Spinal cord (tissue), 10 donors: ENCODE data around the gene ALOX15B. TPM values are rescaled to one million over a fixed set of nuclear protein-coding genes. Genes with fewer than 3 reads are reported as not detected.

Source experiments
- DNase-seq, 6 donors: peaks; one replicate each; pipeline versions ENCODE4 v3.0.0 to v3.0.0-alpha.2; 2013 to 2015; ENCODE audit warnings: low spot score in 6 of 6, low read depth in 4 of 6
- H3K27ac ChIP-seq: one replicate; pipeline ENCODE4 v1.5.1; 2013; ENCODE audit warnings: low read depth, low read length, control low read depth
- H3K27me3 ChIP-seq: one replicate; pipeline ENCODE4 v1.6.1; 2013; ENCODE audit warnings: low read length; ENCODE audit not compliant: control insufficient read depth, insufficient read depth
- H3K36me3 ChIP-seq: one replicate; pipeline ENCODE4 v1.6.1; 2013; ENCODE audit warnings: low read length; ENCODE audit not compliant: control insufficient read depth, insufficient read depth
- H3K4me1 ChIP-seq: one replicate; pipeline ENCODE4 v1.6.1; 2013; ENCODE audit warnings: low read length; ENCODE audit not compliant: control insufficient read depth, insufficient read depth
- H3K4me3 ChIP-seq: one replicate; pipeline ENCODE4 v1.5.1; 2013; ENCODE audit warnings: low read depth, low read length, control low read depth
- H3K9me3 ChIP-seq: one replicate; pipeline ENCODE4 v1.6.1; 2013; ENCODE audit warnings: low read length; ENCODE audit not compliant: control insufficient read depth, insufficient read depth
- WGBS: methylation state at CpG from one replicate; pipeline ENCODE4 v1.1.5; 2013; ENCODE audit warnings: missing lambda C conversion rate; ENCODE audit not compliant: insufficient coverage; 5-methylcytosine and 5-hydroxymethylcytosine counted together
- polyA plus RNA-seq, 2 donors: library from polyadenylated mRNA; unstranded; fragments of 120-200 nt; gene quantifications; one replicate each; pipeline ENCODE4 v1.2.1, GENCODE V29; 2013; ENCODE audit not compliant: insufficient read length in 2 of 2
- small RNA-seq: library from RNA; depleted of rRNA; stranded (forward); fragments of <200 nt; gene quantifications from one replicate; pipeline ENCODE3, GENCODE V24; 2014; ENCODE audit warnings: low replicate concordance
- total RNA-seq, 2 donors: library from RNA; depleted of rRNA in 1 of 2; stranded (reverse); fragments of 120-200 nt in 1 of 2; fragments of >200 nt in 1 of 2; gene quantifications; one replicate each; pipeline versions ENCODE4 v1.2.3 to v1.2.4, GENCODE V29; 2013 to 2014
- donor health status: healthy.

Gene ALOX15B
- total and polyA plus RNA-seq, 4 donors = 0.06 to 0.26 (median 0.11) TPM

GRCh38 chr17:8087952-8088230 lies 49.0 kb downstream of the ALOX15B start:
- Histone ChIP-seq H3K9me3 (no peaks in the 10 kb centered on the region), H3K4me3 (no peak overlapping the region), H3K4me1 (no peaks in the 10 kb centered on the region), H3K27me3 (peaks cover 23% of the 10 kb centered on the region), H3K36me3 (no peaks in the 10 kb centered on the region), H3K27ac (no peak overlapping the region)
- no peak for DNase-seq
- 57% methylated on average over 5 of the region's 5 CpGs for WGBS

- Histone ChIP-seq H3K4me1 (no peaks in the 10 kb centered on the region), H3K36me3 (no peaks in the 10 kb centered on the region), H3K9me3 (no peaks in the 10 kb centered on the region), H3K4me3 (no peak overlapping the region), H3K27me3 (peaks cover 21% of the 10 kb centered on the region), H3K27ac (no peak overlapping the region)
- DNase-seq = no peak
- WGBS = 34% methylated on average over 4 of the region's 6 CpGs
Observed at GRCh38 chr17:8089728-8090127, 50.9 kb downstream of the ALOX15B start.

- H3K9me3 ChIP-seq = no peaks in the 10 kb centered on the region
- H3K4me1 ChIP-seq = no peaks in the 10 kb centered on the region
- WGBS = 64% methylated on average over 8 of the region's 9 CpGs
- H3K4me3 ChIP-seq = no peak overlapping the region
- DNase-seq = no peak
- peaks cover 21% of the 10 kb centered on the region for H3K27me3 ChIP-seq
- no peak overlapping the region for H3K27ac ChIP-seq
- no peaks in the 10 kb centered on the region for H3K36me3 ChIP-seq
Observed at GRCh38 chr17:8091033-8091687, 52.3 kb downstream of the ALOX15B start.

GRCh38 chr17:8095361-8095760 lies 56.5 kb downstream of the ALOX15B start:
- no CpG with 5 or more reads among the region's 6 CpGs for WGBS
- H3K4me1 ChIP-seq = no peaks in the 10 kb centered on the region
- H3K36me3 ChIP-seq = no peaks in the 10 kb centered on the region
- no peak overlapping the region for H3K27ac ChIP-seq
- H3K9me3 ChIP-seq = no peaks in the 10 kb centered on the region
- H3K27me3 ChIP-seq = peaks cover 8% of the 10 kb centered on the region
- DNase-seq = no peak
- H3K4me3 ChIP-seq = no peak overlapping the region

- no peaks in the 10 kb centered on the region for H3K9me3 ChIP-seq
- no peak for DNase-seq
- no peak overlapping the region for H3K4me3 ChIP-seq
- H3K4me1 ChIP-seq = no peaks in the 10 kb centered on the region
- no peaks in the 10 kb centered on the region for H3K36me3 ChIP-seq
- H3K27me3 ChIP-seq = no peaks in the 10 kb centered on the region
- H3K27ac ChIP-seq = no peak overlapping the region
- 90% methylated on average over 8 of the region's 8 CpGs for WGBS
Observed at GRCh38 chr17:8096541-8096940, 57.7 kb downstream of the ALOX15B start.

Small RNA genes lying within 50 kb of the gene (small RNA-seq; reads per million reads assigned to genes)
- gene MIR4314 = not detected

Other genes starting within 250 kb of the ALOX15B start
- gene KDM6B, start 204.8 kb upstream of the ALOX15B start, total RNA-seq = 10 to 100 TPM in 1 of 2 donors, 1 to 10 TPM in 1; 9.6 to 11.2 TPM
- gene KDM6B, start 204.8 kb upstream of the ALOX15B start, polyA plus RNA-seq = 10 to 100 TPM; 29.8 to 34.0 TPM
- 10 to 100 TPM in 1 of 2 donors, 1 to 10 TPM in 1; 2.7 to 27.6 TPM for gene TMEM88, start 184.0 kb upstream of the ALOX15B start, total RNA-seq
- gene TMEM88, start 184.0 kb upstream of the ALOX15B start, polyA plus RNA-seq = 10 to 100 TPM; 12.1 to 15.0 TPM
- gene NAA38, start 181.5 kb upstream of the ALOX15B start, total RNA-seq = 100 to 1,000 TPM in 1 of 2 donors, 10 to 100 TPM in 1; 46.4 to 167 TPM
- 100 to 1,000 TPM; 103 to 105 TPM for gene NAA38, start 181.5 kb upstream of the ALOX15B start, polyA plus RNA-seq
- 10 to 100 TPM in 1 of 2 donors, 1 to 10 TPM in 1; 8.2 to 21.9 TPM for gene CYB5D1, start 181.1 kb upstream of the ALOX15B start, total RNA-seq
- 10 to 100 TPM; 20.1 to 21.0 TPM for gene CYB5D1, start 181.1 kb upstream of the ALOX15B start, polyA plus RNA-seq
- 100 to 1,000 TPM in 1 of 2 donors, 10 to 100 TPM in 1; 87.0 to 100 TPM for gene CHD3, start 150.3 kb upstream of the ALOX15B start, total RNA-seq
- gene CHD3, start 150.3 kb upstream of the ALOX15B start, polyA plus RNA-seq = 100 to 1,000 TPM; 154 to 188 TPM
- 1 to 10 TPM; 3.8 to 4.7 TPM for gene RNF227, start 122.8 kb upstream of the ALOX15B start, total RNA-seq
- 1 to 10 TPM; 6.0 to 6.7 TPM for gene RNF227, start 122.8 kb upstream of the ALOX15B start, polyA plus RNA-seq
- 1 to 10 TPM; 3.2 to 4.8 TPM for gene KCNAB3, start 109.2 kb upstream of the ALOX15B start, total RNA-seq
- 10 to 100 TPM; 25.9 to 33.6 TPM for gene KCNAB3, start 109.2 kb upstream of the ALOX15B start, polyA plus RNA-seq
- 10 to 100 TPM; 21.5 to 31.5 TPM for gene TRAPPC1, start 107.1 kb upstream of the ALOX15B start, total RNA-seq
- 100 to 1,000 TPM; 170 to 177 TPM for gene TRAPPC1, start 107.1 kb upstream of the ALOX15B start, polyA plus RNA-seq
- 10 to 100 TPM; 14.4 to 25.9 TPM for gene CNTROB, start 106.9 kb upstream of the ALOX15B start, total RNA-seq
- 10 to 100 TPM; 45.1 to 59.5 TPM for gene CNTROB, start 106.9 kb upstream of the ALOX15B start, polyA plus RNA-seq
- gene GUCY2D, start 36.4 kb upstream of the ALOX15B start, total RNA-seq = under 1 TPM; 0.10 to 0.39 TPM
- gene GUCY2D, start 36.4 kb upstream of the ALOX15B start, polyA plus RNA-seq = 1 to 10 TPM in 1 of 2 donors, under 1 TPM in 1; 0.84 to 2.3 TPM
- under 1 TPM in 1 of 2 donors, not detected in 1; 0.30 TPM for gene ALOX12B, start 48.7 kb downstream of the ALOX15B start, total RNA-seq
- 1 to 10 TPM in 1 of 2 donors, under 1 TPM in 1; 0.60 to 1.1 TPM for gene ALOX12B, start 48.7 kb downstream of the ALOX15B start, polyA plus RNA-seq
- gene ALOXE3, start 79.5 kb downstream of the ALOX15B start, total RNA-seq = under 1 TPM; 0.17 to 0.50 TPM
- gene ALOXE3, start 79.5 kb downstream of the ALOX15B start, polyA plus RNA-seq = 1 to 10 TPM; 1.2 to 1.8 TPM
- under 1 TPM; 0.20 to 0.39 TPM for gene HES7, start 85.0 kb downstream of the ALOX15B start, total RNA-seq
- gene HES7, start 85.0 kb downstream of the ALOX15B start, polyA plus RNA-seq = 1 to 10 TPM; 1.7 to 2.5 TPM
- 10 to 100 TPM; 28.0 to 29.4 TPM for gene PER1, start 113.3 kb downstream of the ALOX15B start, total RNA-seq
- 10 to 100 TPM; 25.4 to 61.1 TPM for gene PER1, start 113.3 kb downstream of the ALOX15B start, polyA plus RNA-seq
- gene VAMP2, start 123.9 kb downstream of the ALOX15B start, total RNA-seq = 10 to 100 TPM; 30.2 to 66.9 TPM
- 100 to 1,000 TPM; 413 to 414 TPM for gene VAMP2, start 123.9 kb downstream of the ALOX15B start, polyA plus RNA-seq
- gene TMEM107, start 137.3 kb downstream of the ALOX15B start, total RNA-seq = 10 to 100 TPM; 19.0 to 48.1 TPM
- 10 to 100 TPM; 22.3 to 22.8 TPM for gene TMEM107, start 137.3 kb downstream of the ALOX15B start, polyA plus RNA-seq
- gene BORCS6, start 151.1 kb downstream of the ALOX15B start, total RNA-seq = 1 to 10 TPM; 3.7 to 6.7 TPM
- 1 to 10 TPM; 6.3 to 6.8 TPM for gene BORCS6, start 151.1 kb downstream of the ALOX15B start, polyA plus RNA-seq
- gene AURKB, start 171.5 kb downstream of the ALOX15B start, total RNA-seq = 10 to 100 TPM in 1 of 2 donors, 1 to 10 TPM in 1; 8.6 to 15.4 TPM
- gene AURKB, start 171.5 kb downstream of the ALOX15B start, polyA plus RNA-seq = 10 to 100 TPM; 13.1 to 17.9 TPM
- 10 to 100 TPM; 11.2 to 14.6 TPM for gene CTC1, start 209.0 kb downstream of the ALOX15B start, total RNA-seq
- gene CTC1, start 209.0 kb downstream of the ALOX15B start, polyA plus RNA-seq = 10 to 100 TPM; 23.6 to 30.6 TPM
- gene PFAS, start 210.2 kb downstream of the ALOX15B start, total RNA-seq = 10 to 100 TPM; 17.4 to 23.1 TPM
- 10 to 100 TPM; 32.6 to 38.1 TPM for gene PFAS, start 210.2 kb downstream of the ALOX15B start, polyA plus RNA-seq
- 10 to 100 TPM in 1 of 2 donors, 1 to 10 TPM in 1; 9.2 to 19.6 TPM for gene RANGRF, start 249.6 kb downstream of the ALOX15B start, total RNA-seq
- gene RANGRF, start 249.6 kb downstream of the ALOX15B start, polyA plus RNA-seq = 10 to 100 TPM; 37.7 to 40.5 TPM